ENCODE measurements around the gene CYP4F2.

GRCh38 chr19:15928321-15928720, 30.4 kb upstream of the CYP4F2 start:
- TF ChIP-seq, protein P1, sequence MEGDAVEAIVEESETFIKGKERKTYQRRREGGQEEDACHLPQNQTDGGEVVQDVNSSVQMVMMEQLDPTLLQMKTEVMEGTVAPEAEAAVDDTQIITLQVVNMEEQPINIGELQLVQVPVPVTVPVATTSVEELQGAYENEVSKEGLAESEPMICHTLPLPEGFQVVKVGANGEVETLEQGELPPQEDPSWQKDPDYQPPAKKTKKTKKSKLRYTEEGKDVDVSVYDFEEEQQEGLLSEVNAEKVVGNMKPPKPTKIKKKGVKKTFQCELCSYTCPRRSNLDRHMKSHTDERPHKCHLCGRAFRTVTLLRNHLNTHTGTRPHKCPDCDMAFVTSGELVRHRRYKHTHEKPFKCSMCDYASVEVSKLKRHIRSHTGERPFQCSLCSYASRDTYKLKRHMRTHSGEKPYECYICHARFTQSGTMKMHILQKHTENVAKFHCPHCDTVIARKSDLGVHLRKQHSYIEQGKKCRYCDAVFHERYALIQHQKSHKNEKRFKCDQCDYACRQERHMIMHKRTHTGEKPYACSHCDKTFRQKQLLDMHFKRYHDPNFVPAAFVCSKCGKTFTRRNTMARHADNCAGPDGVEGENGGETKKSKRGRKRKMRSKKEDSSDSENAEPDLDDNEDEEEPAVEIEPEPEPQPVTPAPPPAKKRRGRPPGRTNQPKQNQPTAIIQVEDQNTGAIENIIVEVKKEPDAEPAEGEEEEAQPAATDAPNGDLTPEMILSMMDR (conservative IDR thresholded peaks at IDR 0.05 in 1 of 2, IDR thresholded peaks at IDR 0.05 in 1 of 2; ENCODE audit: extremely low read depth in 1 of 2, insufficient read depth in 1 of 2, low read depth in 1 of 2, low read length in 2 of 2): no peak
- TF ChIP-seq EZH2 (IDR thresholded peaks at IDR 0.05; ENCODE audit: borderline replicate concordance, low read length): no peak

All from mammary epithelial cell (primary cell).